T-helper 2 cell treated with Interferon-gamma antibody and Interleukin-4, amounts not matched to agents 100 ng/mL and 5 ng/mL, for 36 hours (primary cell): Measurements from ENCODE around the gene SAMD11. TPM values are rescaled to one million over a fixed set of nuclear protein-coding genes. Genes with fewer than 3 reads are reported as not detected.

Source experiments
- intact Hi-C: fragments of 100-400 bp; cut with micrococcal nuclease; formaldehyde crosslinking; loops from one replicate; pipeline ENCODE4 v1.15.1; 2023
- total RNA-seq: library from RNA; stranded (reverse); gene quantifications from 2 replicates; pipeline ENCODE4 v1.2.3, GENCODE V29; 2022

SAMD11 gene
- total RNA-seq, 1 donor from 2014 or later = not detected

GRCh38 chr1:917076-917459 is 6.7 kb upstream of the SAMD11 start:
- intact Hi-C loops = no loop called here

GRCh38 chr1:917466-918091 is 6.1 kb upstream of the SAMD11 start:
- intact Hi-C loops = no loop called here

- intact Hi-C loops = no loop called here
Measured at GRCh38 chr1:918353-918752, 5.4 kb upstream of the SAMD11 start.

- intact Hi-C loops = no loop called here
Measured at GRCh38 chr1:918843-919242, 4.9 kb upstream of the SAMD11 start.

- intact Hi-C loops = no loop called here
Measured at GRCh38 chr1:919271-919872, 4.4 kb upstream of the SAMD11 start.

- intact Hi-C loops = no loop called here
Measured at GRCh38 chr1:920010-920409, 3.7 kb upstream of the SAMD11 start.

GRCh38 chr1:920521-920920 is 3.2 kb upstream of the SAMD11 start:
- intact Hi-C loops = no loop called here

- intact Hi-C loops = no loop called here
Measured at GRCh38 chr1:921011-921837, 2.5 kb upstream of the SAMD11 start.

GRCh38 chr1:923991-924655 is 400 bp downstream of the SAMD11 start:
- intact Hi-C loops = no loop called here

GRCh38 chr1:924656-925560 is 1.2 kb downstream of the SAMD11 start:
- intact Hi-C loops = no loop called here

- intact Hi-C loops = no loop called here
Measured at GRCh38 chr1:925561-926421, 2.1 kb downstream of the SAMD11 start.

- intact Hi-C loops = no loop called here
Measured at GRCh38 chr1:927234-927633, 3.5 kb downstream of the SAMD11 start.

- intact Hi-C loops = no loop called here
Measured at GRCh38 chr1:927748-928147, 4.0 kb downstream of the SAMD11 start.

- intact Hi-C loops = no loop called here
Measured at GRCh38 chr1:928825-929661, 5.3 kb downstream of the SAMD11 start.

GRCh38 chr1:929712-930632 is 6.2 kb downstream of the SAMD11 start:
- intact Hi-C loops = no loop called here

- intact Hi-C loops = no loop called here
Measured at GRCh38 chr1:930633-931138, 7.0 kb downstream of the SAMD11 start.

- intact Hi-C loops = no loop called here
Measured at GRCh38 chr1:931380-932172, 7.9 kb downstream of the SAMD11 start.
